ENCODE results near the gene ADH5. TPM values are rescaled to one million over a fixed set of nuclear protein-coding genes. Genes with fewer than 3 reads are reported as not detected.
A peak's percentile ranks its signal among the peaks of the same experiment; 100 is the strongest.

ADH5 gene
- total RNA-seq, 1 donor: 247 TPM

DNA sequence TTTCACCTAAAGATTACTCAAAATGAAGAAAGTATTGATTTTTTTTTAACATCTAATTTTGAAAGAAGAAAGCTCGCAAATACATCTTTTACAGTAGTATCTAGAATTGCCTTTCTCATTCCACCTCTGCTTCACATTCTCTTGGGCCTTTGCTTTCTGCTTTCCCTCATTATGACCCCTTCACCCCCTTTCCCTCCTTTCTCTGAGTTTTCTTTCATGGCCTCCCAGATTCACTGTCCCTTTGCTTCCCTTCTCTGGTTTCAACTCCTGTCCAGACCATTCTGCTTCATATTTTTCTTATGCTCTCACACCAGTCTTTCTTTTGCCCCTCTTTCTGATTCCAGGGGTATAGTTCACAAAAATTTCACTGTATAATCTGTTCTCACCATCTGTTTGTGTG lies 29.0 kb downstream of the ADH5 start:
- TF ChIP-seq, protein P1, sequence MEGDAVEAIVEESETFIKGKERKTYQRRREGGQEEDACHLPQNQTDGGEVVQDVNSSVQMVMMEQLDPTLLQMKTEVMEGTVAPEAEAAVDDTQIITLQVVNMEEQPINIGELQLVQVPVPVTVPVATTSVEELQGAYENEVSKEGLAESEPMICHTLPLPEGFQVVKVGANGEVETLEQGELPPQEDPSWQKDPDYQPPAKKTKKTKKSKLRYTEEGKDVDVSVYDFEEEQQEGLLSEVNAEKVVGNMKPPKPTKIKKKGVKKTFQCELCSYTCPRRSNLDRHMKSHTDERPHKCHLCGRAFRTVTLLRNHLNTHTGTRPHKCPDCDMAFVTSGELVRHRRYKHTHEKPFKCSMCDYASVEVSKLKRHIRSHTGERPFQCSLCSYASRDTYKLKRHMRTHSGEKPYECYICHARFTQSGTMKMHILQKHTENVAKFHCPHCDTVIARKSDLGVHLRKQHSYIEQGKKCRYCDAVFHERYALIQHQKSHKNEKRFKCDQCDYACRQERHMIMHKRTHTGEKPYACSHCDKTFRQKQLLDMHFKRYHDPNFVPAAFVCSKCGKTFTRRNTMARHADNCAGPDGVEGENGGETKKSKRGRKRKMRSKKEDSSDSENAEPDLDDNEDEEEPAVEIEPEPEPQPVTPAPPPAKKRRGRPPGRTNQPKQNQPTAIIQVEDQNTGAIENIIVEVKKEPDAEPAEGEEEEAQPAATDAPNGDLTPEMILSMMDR (IDR thresholded peaks at IDR 0.05; ENCODE audit: insufficient read depth, low read depth, low read length): no peak
- no peak overlapping the region for H3K4me3 ChIP-seq (ENCODE audit: low read depth, low read length)
- no peak for DNase-seq (ENCODE audit: low read depth)

DNA sequence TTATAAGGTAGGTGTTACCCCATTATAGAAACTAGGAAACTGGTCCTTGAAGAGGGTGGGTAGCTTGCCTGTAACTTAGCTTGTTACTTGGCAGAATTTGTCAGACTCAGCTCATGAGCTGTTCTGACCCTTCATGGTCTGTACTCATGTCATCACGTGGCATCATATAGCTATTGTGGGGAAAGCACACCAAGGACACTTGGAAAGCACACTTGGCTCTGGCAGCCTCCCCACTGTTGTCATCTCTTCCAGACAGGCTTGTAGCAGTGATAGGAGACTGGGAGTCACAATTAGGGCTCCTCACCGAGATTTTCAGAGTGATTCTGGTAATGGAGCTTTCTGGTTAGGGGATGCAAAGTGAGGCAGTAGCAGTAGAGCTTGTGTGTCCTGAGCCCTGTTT lies 30.4 kb downstream of the ADH5 start:
- no peak overlapping the region for H3K4me3 ChIP-seq (ENCODE audit: low read depth, low read length)
- TF ChIP-seq, protein P1 (IDR thresholded peaks at IDR 0.05; ENCODE audit: insufficient read depth, low read depth, low read length): no peak
- no peak for DNase-seq (ENCODE audit: low read depth)

DNA sequence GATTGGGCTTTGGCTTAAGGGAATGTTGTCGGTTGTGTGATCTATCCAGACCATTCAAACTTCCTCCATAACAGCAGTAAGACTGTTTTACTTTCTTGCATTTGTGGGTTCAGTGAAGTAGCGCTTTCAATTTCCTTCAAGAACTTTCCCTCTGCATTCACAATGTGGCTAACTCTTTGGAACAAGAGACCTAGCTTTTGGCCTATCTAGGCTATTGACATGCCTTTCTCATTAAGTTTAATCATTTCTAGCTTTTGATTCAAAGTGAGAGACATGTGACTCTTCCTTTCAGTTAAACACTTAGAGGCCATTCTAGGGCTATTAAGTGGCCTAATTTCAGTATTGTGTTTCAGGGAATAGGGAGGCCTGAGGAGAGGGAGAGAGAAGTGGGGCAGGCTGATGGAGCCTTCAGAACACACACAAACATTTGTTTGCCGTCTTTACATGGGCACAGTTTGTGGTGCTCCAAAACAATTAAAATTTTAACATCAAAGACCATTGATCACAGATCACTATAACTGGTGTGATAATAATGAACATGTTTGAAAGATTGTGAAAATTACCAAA lies 34.1 kb downstream of the ADH5 start:
- no peak for DNase-seq (ENCODE audit: low read depth)
- TF ChIP-seq, protein P1 (IDR thresholded peaks at IDR 0.05; ENCODE audit: insufficient read depth, low read depth, low read length): no peak
- H3K4me3 ChIP-seq (ENCODE audit: low read depth, low read length): no peak overlapping the region

DNA sequence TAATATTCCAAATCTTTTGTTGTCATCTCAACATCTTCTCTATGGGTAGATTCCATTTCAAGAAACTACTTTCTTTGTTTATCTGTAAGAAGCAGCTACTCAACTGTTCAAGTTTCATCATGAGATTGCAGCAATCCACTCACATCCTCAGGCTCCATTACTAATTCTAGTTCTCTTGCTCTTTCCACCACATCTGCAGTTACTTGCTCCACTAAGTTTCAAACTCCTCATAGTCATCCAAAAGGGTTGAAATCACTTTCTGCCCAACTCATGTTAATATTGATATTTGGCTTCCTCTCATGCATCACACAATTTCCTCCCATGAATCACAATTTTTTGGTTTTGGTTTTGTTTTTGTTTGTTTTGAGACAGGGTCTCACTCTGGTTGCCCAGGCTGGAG lies 35.7 kb downstream of the ADH5 start:
- H3K4me3 ChIP-seq (ENCODE audit: low read depth, low read length): no peak overlapping the region
- no peak for DNase-seq (ENCODE audit: low read depth)
- TF ChIP-seq, protein P1 (IDR thresholded peaks at IDR 0.05; ENCODE audit: insufficient read depth, low read depth, low read length): no peak

DNA sequence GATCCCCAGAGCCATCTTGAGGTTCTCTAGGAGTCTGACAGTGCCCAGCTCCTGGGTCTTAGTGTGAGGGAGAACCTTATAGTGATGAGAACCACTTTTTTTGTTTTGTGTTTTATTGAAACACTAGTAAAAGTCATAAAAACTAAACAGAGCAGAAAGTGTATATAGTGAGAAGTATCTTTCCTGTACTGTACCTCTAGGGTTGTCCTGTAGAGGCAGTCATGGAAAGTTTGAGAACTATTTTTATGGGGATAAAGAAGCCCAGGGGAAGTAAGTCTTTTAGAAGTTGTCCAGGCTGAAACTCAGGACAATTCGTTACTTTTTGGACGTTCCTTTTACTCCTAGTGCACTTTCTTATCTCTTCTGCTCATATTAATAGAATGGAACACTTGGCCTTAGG lies 40.9 kb downstream of the ADH5 start:
- no peak overlapping the region for H3K4me3 ChIP-seq (ENCODE audit: low read depth, low read length)
- TF ChIP-seq, protein P1 (IDR thresholded peaks at IDR 0.05; ENCODE audit: insufficient read depth, low read depth, low read length): peak; percentile 12
- no peak for DNase-seq (ENCODE audit: low read depth)

DNA sequence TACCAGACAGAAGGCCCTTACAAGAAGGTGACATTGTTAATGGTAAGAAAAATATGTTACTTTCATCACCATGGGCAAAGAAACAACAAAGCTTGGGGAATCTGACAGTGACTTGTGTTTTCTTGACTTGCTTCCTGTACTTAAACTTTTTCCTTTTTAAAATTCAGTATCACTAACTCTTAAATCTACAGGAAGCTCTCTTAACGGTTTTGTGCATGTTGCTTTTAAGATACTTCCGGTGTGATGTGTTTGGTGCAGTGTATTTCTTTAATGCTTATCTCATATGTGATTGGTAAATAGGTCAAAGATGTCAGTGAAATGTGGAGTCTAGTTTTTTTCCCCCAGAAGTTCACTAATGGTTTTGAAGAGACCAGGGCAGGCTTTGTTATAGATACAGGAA lies 45.2 kb downstream of the ADH5 start:
- H3K4me3 ChIP-seq (ENCODE audit: low read depth, low read length): no peak overlapping the region
- TF ChIP-seq, protein P1 (IDR thresholded peaks at IDR 0.05; ENCODE audit: insufficient read depth, low read depth, low read length): no peak
- DNase-seq (ENCODE audit: low read depth): no peak

DNA sequence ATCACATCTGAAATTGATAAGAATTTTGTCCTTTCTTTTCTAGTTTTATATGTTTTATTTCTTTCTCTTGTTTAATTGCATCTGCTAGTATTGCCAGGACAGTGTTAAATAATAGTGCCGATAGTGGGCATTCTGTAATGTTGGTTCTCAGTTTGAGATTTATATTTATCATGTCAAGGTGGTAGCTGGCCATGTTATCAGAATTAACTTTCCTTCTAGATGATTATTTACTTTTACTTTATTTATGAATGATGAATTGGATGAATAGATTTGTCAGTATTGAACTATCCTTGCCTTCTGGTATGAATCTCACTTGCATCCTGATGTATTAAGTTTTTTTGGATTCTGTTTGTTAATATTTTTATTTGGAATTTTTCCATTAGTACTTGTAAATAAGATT lies 50.4 kb downstream of the ADH5 start:
- TF ChIP-seq, protein P1 (IDR thresholded peaks at IDR 0.05; ENCODE audit: insufficient read depth, low read depth, low read length): no peak

More for the DNA sequence above, 50.4 kb downstream of the ADH5 start:
- H3K4me3 ChIP-seq (ENCODE audit: low read depth, low read length): no peak overlapping the region
- no peak for DNase-seq (ENCODE audit: low read depth)
